Esophagus squamous epithelium (tissue), 4 donors: ENCODE measurements around the gene LYRM9.
"Not testable (repeated sequence)": the region's sequence is repeated elsewhere in the genome, so short reads cannot be mapped to it uniquely, and the experiment has no call there.

Source experiments
- CTCF ChIP-seq, 6 experiments: fragments of 450-650 bp in 4 of 6; fragments of 200-600 bp in 2 of 6; sonication (generic) in 2 of 6; IDR thresholded peaks; one replicate each; pipeline ENCODE4 v1.5.1; 2016 to 2019; ENCODE audit warnings: antibody characterized with exemption in 6 of 6, mild to moderate bottlenecking in 4 of 6, moderate library complexity in 4 of 6
- POLR2A ChIP-seq, 4 donors: fragments of 450-650 bp; IDR thresholded peaks; one replicate each; pipeline ENCODE4 v1.6.1; 2017; ENCODE audit warnings: antibody characterized with exemption in 4 of 4, mild to moderate bottlenecking in 4 of 4, moderate library complexity in 3 of 4

GRCh38 chr17:27840406-27840678 lies 52.8 kb downstream of the LYRM9 start:
- not testable (repeated sequence) for TF ChIP-seq CTCF, POLR2A (IDR thresholded peaks at IDR 0.05)
